ENCODE data around the gene AP3S2.
A peak's percentile ranks its signal among the peaks of the same experiment; 100 is the strongest.

The AP3S2 gene

GRCh38 chr15:89813381-89814111, 80.2 kb downstream of the AP3S2 start:
- Histone ChIP-seq H3K79me2 (ENCODE audit: insufficient read depth, low read length) (no peaks in the 10 kb centered on the region), H4K20me1 (ENCODE audit: low read depth, low read length) (no peaks in the 10 kb centered on the region), H3K36me3 (ENCODE audit: low read length) (no peaks in the 10 kb centered on the region), H3K9me3 (ENCODE audit: insufficient read depth, low read length) (no peaks in the 10 kb centered on the region), H3K27me3 (ENCODE audit: low read length) (no peaks in the 10 kb centered on the region), H2AFZ (ENCODE audit: low read depth, low read length, severe bottlenecking) (no peak overlapping the region), H3F3A (ENCODE audit: insufficient read depth) (no peaks in the 10 kb centered on the region), H3K4me3 (ENCODE audit: insufficient read depth, low read length, poor library complexity, severe bottlenecking) (no peak overlapping the region), H3K9ac (ENCODE audit: low read length) (no peak overlapping the region), H3K4me2 (ENCODE audit: low read depth, low read length, poor library complexity, severe bottlenecking) (no peak overlapping the region), H3K27ac (ENCODE audit: low read depth, low read length) (no peak overlapping the region), H3K9me2 (replicated peaks; ENCODE audit: insufficient read depth, low read length) (no peaks in the 10 kb centered on the region)
- no peak for TF ChIP-seq EZH2phosphoT487 (conservative IDR thresholded peaks at IDR 0.05; ENCODE audit: low read length)
- TF ChIP-seq, protein P1, sequence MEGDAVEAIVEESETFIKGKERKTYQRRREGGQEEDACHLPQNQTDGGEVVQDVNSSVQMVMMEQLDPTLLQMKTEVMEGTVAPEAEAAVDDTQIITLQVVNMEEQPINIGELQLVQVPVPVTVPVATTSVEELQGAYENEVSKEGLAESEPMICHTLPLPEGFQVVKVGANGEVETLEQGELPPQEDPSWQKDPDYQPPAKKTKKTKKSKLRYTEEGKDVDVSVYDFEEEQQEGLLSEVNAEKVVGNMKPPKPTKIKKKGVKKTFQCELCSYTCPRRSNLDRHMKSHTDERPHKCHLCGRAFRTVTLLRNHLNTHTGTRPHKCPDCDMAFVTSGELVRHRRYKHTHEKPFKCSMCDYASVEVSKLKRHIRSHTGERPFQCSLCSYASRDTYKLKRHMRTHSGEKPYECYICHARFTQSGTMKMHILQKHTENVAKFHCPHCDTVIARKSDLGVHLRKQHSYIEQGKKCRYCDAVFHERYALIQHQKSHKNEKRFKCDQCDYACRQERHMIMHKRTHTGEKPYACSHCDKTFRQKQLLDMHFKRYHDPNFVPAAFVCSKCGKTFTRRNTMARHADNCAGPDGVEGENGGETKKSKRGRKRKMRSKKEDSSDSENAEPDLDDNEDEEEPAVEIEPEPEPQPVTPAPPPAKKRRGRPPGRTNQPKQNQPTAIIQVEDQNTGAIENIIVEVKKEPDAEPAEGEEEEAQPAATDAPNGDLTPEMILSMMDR (IDR thresholded peaks at IDR 0.05; ENCODE audit: insufficient read depth, low read length, poor library complexity, severe bottlenecking): no peak

GRCh38 chr15:89812847-89813320, 80.9 kb downstream of the AP3S2 start:
- no peak overlapping the region for H2AFZ ChIP-seq (ENCODE audit: low read depth, low read length, severe bottlenecking)

GRCh38 chr15:89812011-89812846, 81.6 kb downstream of the AP3S2 start:
- Histone ChIP-seq H3K27ac (ENCODE audit: low read depth, low read length) (no peak overlapping the region), H3K36me3 (ENCODE audit: low read length) (no peaks in the 10 kb centered on the region), H3K9me3 (ENCODE audit: insufficient read depth, low read length) (no peaks in the 10 kb centered on the region), H3K79me2 (ENCODE audit: insufficient read depth, low read length) (no peaks in the 10 kb centered on the region), H3F3A (ENCODE audit: insufficient read depth) (no peaks in the 10 kb centered on the region), H3K4me3 (ENCODE audit: insufficient read depth, low read length, poor library complexity, severe bottlenecking) (no peak overlapping the region), H3K4me2 (ENCODE audit: low read depth, low read length, poor library complexity, severe bottlenecking) (no peak overlapping the region), H3K27me3 (ENCODE audit: low read length) (no peaks in the 10 kb centered on the region), H3K9ac (ENCODE audit: low read length) (no peak overlapping the region), H4K20me1 (ENCODE audit: low read depth, low read length) (no peaks in the 10 kb centered on the region), H2AFZ (ENCODE audit: low read depth, low read length, severe bottlenecking) (peak overlapping the region; percentile 19), H3K9me2 (replicated peaks; ENCODE audit: insufficient read depth, low read length) (no peaks in the 10 kb centered on the region)
- TF ChIP-seq, protein P1 (IDR thresholded peaks at IDR 0.05; ENCODE audit: insufficient read depth, low read length, poor library complexity, severe bottlenecking): no peak
- no peak for TF ChIP-seq EZH2phosphoT487 (conservative IDR thresholded peaks at IDR 0.05; ENCODE audit: low read length)

More at GRCh38 chr15:89812847-89813320, 80.9 kb downstream of the AP3S2 start:
- Histone ChIP-seq H3K9me3 (ENCODE audit: insufficient read depth, low read length) (no peaks in the 10 kb centered on the region), H3K9ac (ENCODE audit: low read length) (no peak overlapping the region), H3K36me3 (ENCODE audit: low read length) (no peaks in the 10 kb centered on the region), H3K27me3 (ENCODE audit: low read length) (no peaks in the 10 kb centered on the region), H3K27ac (ENCODE audit: low read depth, low read length) (no peak overlapping the region), H3K9me2 (replicated peaks; ENCODE audit: insufficient read depth, low read length) (no peaks in the 10 kb centered on the region), H3K4me3 (ENCODE audit: insufficient read depth, low read length, poor library complexity, severe bottlenecking) (no peak overlapping the region), H3K79me2 (ENCODE audit: insufficient read depth, low read length) (no peaks in the 10 kb centered on the region), H3K4me2 (ENCODE audit: low read depth, low read length, poor library complexity, severe bottlenecking) (no peak overlapping the region), H3F3A (ENCODE audit: insufficient read depth) (no peaks in the 10 kb centered on the region), H4K20me1 (ENCODE audit: low read depth, low read length) (no peaks in the 10 kb centered on the region)
- no peak for TF ChIP-seq EZH2phosphoT487 (conservative IDR thresholded peaks at IDR 0.05; ENCODE audit: low read length)
- TF ChIP-seq, protein P1 (IDR thresholded peaks at IDR 0.05; ENCODE audit: insufficient read depth, low read length, poor library complexity, severe bottlenecking): no peak
